ENCODE measurements around the gene MCC.

DNA sequence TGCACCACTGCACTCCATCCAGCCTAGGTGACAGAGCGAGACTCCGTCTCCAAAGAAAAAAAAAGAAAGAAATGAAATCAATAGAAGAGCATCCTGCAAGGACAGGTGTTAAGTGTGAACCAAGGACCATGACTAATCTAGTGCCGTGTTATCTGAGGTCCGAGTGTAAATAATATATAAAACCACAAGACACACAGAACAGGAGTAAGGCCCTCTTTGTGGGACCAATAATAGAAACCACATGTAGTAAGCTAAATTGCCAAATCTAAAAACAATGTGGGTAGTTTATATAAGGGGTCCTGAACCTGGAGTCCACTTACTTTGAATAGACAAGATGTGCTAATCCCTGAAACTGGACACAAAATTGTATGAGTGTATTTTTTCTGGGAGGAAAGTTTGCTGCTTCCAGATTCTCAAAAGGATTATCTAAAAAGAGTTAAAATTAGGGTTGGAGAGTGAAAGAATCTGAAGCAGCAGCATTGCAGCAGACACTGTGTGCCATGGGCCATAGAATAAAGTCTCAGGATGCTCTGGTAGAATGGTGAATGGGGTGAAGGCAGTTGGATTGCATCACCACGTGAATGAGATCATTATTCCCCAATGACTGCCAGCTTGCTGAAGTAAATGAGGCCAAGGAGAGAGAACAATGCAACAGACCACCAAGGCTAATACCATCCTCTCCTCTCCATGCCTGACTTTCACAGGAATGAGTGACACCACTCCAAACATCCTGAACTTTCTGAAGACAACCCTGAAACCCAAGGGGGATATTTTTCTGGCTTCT is 288.9 kb downstream of the MCC start:
- TF ChIP-seq, protein P1, sequence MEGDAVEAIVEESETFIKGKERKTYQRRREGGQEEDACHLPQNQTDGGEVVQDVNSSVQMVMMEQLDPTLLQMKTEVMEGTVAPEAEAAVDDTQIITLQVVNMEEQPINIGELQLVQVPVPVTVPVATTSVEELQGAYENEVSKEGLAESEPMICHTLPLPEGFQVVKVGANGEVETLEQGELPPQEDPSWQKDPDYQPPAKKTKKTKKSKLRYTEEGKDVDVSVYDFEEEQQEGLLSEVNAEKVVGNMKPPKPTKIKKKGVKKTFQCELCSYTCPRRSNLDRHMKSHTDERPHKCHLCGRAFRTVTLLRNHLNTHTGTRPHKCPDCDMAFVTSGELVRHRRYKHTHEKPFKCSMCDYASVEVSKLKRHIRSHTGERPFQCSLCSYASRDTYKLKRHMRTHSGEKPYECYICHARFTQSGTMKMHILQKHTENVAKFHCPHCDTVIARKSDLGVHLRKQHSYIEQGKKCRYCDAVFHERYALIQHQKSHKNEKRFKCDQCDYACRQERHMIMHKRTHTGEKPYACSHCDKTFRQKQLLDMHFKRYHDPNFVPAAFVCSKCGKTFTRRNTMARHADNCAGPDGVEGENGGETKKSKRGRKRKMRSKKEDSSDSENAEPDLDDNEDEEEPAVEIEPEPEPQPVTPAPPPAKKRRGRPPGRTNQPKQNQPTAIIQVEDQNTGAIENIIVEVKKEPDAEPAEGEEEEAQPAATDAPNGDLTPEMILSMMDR (conservative IDR thresholded peaks at IDR 0.05) = no peak
- TF ChIP-seq ZFX (IDR thresholded peaks at IDR 0.05) = no peak
